ENCODE results near the gene CFAP20DC. TPM values are rescaled to one million over a fixed set of nuclear protein-coding genes. Genes with fewer than 3 reads are reported as not detected.

CFAP20DC gene
- total RNA-seq, 1 experiment from 2014 or later: 4.5 TPM

DNA sequence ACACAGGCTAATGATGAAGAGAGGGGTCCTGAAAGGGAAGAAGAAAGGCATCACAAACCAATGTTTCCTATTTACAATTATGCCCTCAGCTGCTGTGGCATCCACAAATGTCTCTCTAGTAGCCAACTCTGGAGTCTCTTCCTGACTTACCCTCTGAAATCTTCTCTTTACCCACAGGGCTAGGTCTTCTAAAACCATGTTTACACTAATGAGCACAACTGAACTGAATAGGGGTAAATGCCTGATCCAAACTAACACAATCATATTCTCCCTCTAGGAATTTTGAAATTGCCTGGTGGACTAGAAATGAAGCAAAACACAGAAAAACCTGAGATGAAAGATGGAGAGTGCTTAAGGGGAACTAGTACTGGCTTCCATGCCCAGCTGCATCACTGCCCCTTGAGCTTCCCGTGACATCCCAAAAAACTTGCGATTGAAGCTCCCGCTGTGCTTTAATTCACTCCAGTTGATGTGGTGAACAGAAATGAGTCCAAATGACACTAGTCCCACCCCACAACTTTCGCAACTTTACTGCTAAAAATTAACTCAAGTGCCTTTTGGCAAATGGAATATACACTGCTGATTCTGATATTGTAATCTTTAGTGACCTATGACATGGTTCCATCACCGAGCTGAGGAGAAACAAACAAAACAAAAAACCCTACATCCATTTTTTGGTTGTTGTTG lies 32.8 kb downstream of the CFAP20DC start:
- Histone ChIP-seq H3K79me2 (ENCODE audit: insufficient read depth, low read length) (no peaks in the 10 kb centered on the region), H3K4me1 (ENCODE audit: insufficient read depth, low read length) (no peaks in the 10 kb centered on the region), H3K27ac (ENCODE audit: insufficient read length, low read depth, low read length) (no peak overlapping the region), H3K9ac (ENCODE audit: extremely low read depth, insufficient read length, low read length) (no peak overlapping the region), H3K4me2 (ENCODE audit: insufficient read depth, insufficient read length, low read length) (no peak overlapping the region), H4K91ac (ENCODE audit: insufficient read length, low read depth, low read length) (no peak overlapping the region), H3K79me1 (ENCODE audit: insufficient read depth, low read depth, low read length, poor library complexity, severe bottlenecking) (no peaks in the 10 kb centered on the region), H3K18ac (ENCODE audit: insufficient read length, low read depth, low read length) (no peak overlapping the region), H3T11ph (ENCODE audit: low read length) (no peak overlapping the region), H3K23ac (ENCODE audit: insufficient read length, low read depth, low read length) (no peak overlapping the region), H3K4ac (ENCODE audit: low read depth, low read length) (no peak overlapping the region), H3K27me3 (ENCODE audit: insufficient read depth, low read length) (no peaks in the 10 kb centered on the region), H3K14ac (ENCODE audit: insufficient read depth, low read length) (no peak overlapping the region), H4K8ac (replicated peaks; ENCODE audit: insufficient read length, low read depth, low read length) (no peak overlapping the region), H3K56ac (ENCODE audit: insufficient read length, low read depth, low read length) (no peak overlapping the region), H3K9me3 (ENCODE audit: control insufficient read depth, low read depth, low read length) (no peaks in the 10 kb centered on the region), H2AK5ac (ENCODE audit: insufficient read length, low read length) (no peak overlapping the region), H2BK15ac (ENCODE audit: low read depth, low read length) (no peak overlapping the region), H2BK12ac (ENCODE audit: insufficient read length, low read depth, low read length) (no peak overlapping the region), H4K5ac (ENCODE audit: insufficient read length, low read depth, low read length) (no peak overlapping the region), H2AFZ (ENCODE audit: low read length) (no peak overlapping the region), H2BK5ac (ENCODE audit: insufficient read length, low read length) (no peak overlapping the region), H2BK120ac (ENCODE audit: low read depth, low read length, poor library complexity, severe bottlenecking) (no peak overlapping the region), H3K23me2 (ENCODE audit: insufficient read length, low read depth, low read length, poor library complexity, severe bottlenecking) (no peaks in the 10 kb centered on the region), H2BK20ac (ENCODE audit: low read depth, low read length, poor library complexity, severe bottlenecking) (no peak overlapping the region), H4K20me1 (ENCODE audit: control insufficient read depth, insufficient read depth, insufficient read length) (no peaks in the 10 kb centered on the region)
- no peaks in the 10 kb centered on the region for H3K27me3 Mint-ChIP-seq (ENCODE audit: low read depth)
- no peak overlapping the region for H3K27ac Mint-ChIP-seq
- TF ChIP-seq, protein P1, sequence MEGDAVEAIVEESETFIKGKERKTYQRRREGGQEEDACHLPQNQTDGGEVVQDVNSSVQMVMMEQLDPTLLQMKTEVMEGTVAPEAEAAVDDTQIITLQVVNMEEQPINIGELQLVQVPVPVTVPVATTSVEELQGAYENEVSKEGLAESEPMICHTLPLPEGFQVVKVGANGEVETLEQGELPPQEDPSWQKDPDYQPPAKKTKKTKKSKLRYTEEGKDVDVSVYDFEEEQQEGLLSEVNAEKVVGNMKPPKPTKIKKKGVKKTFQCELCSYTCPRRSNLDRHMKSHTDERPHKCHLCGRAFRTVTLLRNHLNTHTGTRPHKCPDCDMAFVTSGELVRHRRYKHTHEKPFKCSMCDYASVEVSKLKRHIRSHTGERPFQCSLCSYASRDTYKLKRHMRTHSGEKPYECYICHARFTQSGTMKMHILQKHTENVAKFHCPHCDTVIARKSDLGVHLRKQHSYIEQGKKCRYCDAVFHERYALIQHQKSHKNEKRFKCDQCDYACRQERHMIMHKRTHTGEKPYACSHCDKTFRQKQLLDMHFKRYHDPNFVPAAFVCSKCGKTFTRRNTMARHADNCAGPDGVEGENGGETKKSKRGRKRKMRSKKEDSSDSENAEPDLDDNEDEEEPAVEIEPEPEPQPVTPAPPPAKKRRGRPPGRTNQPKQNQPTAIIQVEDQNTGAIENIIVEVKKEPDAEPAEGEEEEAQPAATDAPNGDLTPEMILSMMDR (conservative IDR thresholded peaks at IDR 0.05): no peak
- no peak overlapping the region for H3K4me3 Mint-ChIP-seq
- H3K36me3 Mint-ChIP-seq (ENCODE audit: insufficient read depth in 1 of 3, low read depth in 3 of 3): no peaks in the 10 kb centered on the region
- no peak for DNase-seq
- WGBS (ENCODE audit: extremely low coverage, insufficient read length, low lambda C conversion rate): no CpG with 5 or more reads among the region's 5 CpGs
- H3K9me3 Mint-ChIP-seq: no peaks in the 10 kb centered on the region
- H3K4me1 Mint-ChIP-seq: no peaks in the 10 kb centered on the region; a peak in 1 of 4 replicates
